NOMO-1 (cell line): ENCODE data around the gene KLK10.

Experiments used
- DNase-seq, 2 experiments: peaks; one replicate each; lab custom pipeline; 2025; ENCODE audit not compliant: unreplicated experiment in 2 of 2; lab: John Stamatoyannopoulos, UW

Gene KLK10, protein sequence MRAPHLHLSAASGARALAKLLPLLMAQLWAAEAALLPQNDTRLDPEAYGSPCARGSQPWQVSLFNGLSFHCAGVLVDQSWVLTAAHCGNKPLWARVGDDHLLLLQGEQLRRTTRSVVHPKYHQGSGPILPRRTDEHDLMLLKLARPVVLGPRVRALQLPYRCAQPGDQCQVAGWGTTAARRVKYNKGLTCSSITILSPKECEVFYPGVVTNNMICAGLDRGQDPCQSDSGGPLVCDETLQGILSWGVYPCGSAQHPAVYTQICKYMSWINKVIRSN

DNA sequence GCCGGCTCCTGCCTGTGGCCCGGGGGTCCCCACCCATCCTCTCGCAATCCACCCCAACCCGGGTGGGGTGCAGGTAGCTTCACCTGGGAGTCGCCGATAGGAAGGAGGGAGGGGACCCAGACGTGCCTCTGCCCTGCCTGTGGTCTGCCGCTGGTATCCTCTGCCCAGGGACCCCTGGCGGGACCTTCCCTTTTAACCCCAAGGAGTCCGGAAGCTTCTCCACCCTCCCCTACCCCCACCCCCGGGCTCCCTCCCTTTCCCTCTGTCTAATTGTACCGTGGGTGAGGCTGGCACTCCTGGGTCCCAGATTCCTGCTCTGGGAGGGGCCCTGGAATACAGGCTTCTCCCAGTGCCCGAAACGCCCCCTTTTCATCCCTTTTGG, at the start of gene KLK10:
TSS of gene KLK10 (minus strand) at position 166 of the 382 bp plus-strand sequence. CDS start 579 bp downstream, outside the sequence.
- no peak for DNase-seq

DNA sequence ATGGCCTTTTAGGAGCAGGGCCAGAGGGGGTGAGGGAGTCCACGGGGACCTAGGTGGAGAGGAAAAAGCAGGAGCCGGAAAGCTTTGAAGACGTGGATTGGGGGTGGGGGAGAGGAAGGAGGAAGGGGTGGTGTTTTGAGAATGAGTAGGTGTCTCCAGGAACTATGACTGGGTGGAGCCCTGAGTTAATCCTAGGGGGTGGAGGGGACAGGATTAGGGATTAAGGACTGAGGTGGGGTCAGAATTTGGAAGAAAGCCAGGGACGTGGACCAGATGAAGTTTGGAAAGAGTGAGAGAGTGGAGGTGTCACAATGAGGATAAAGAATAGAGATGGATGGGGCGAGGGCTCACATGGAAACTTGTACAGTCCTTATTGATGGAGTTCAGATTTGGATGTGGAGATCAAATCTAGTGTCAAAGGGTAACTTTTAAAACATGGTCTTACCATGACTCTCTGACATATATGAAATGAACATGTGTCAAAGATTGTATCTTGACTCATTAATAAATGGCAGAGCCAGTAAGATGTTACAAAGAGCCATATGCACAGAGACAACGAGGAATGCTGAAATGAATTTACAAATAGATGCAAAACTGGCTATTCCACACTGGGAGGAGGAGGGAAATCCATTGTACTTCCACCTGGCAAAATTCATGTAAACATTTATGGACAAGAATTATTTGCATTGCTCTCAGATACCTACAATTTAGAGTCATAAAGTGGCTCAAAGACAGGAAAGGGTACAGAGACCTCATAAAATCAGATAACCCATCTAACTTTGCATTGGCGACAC, 47.1 kb upstream of the KLK10 start:
- DNase-seq, result no peak

DNA sequence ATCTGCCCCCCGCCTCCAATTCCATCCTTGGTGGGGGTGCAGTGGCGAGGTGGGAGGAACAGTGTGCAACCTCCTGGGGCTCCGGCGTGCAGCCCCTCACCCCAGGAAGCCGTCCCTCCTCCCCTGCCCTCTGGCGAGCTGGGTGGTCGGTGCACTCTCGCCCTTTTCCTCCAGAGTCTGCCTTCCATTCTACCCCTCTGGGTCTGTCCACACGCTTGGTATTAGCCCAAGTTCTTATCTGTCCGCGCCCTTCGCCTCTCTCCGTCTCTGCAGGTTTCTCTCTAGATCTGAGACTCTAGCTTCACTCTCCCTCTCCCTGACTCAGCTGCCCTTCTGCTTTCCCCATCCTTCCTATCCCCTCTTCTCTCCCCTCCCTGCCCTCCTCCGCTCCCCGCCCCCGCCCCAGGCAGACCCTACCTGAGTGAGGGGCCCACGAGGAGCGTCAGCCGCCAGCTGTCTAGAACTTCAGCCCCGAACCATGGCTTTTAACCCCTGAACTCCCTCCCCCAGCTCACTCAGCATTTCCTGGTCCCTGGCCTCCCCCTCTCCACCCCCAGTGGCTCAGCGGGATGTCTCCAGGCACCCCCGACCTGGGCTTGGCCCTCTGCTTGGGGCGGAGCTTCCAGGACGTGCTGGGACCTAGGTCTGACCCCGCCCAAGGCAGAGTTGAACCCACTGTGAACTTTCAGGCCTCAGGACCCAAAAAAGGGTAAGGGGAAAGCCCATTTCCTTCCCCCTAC, 45.9 kb upstream of the KLK10 start:
- DNase-seq, result no peak

DNA sequence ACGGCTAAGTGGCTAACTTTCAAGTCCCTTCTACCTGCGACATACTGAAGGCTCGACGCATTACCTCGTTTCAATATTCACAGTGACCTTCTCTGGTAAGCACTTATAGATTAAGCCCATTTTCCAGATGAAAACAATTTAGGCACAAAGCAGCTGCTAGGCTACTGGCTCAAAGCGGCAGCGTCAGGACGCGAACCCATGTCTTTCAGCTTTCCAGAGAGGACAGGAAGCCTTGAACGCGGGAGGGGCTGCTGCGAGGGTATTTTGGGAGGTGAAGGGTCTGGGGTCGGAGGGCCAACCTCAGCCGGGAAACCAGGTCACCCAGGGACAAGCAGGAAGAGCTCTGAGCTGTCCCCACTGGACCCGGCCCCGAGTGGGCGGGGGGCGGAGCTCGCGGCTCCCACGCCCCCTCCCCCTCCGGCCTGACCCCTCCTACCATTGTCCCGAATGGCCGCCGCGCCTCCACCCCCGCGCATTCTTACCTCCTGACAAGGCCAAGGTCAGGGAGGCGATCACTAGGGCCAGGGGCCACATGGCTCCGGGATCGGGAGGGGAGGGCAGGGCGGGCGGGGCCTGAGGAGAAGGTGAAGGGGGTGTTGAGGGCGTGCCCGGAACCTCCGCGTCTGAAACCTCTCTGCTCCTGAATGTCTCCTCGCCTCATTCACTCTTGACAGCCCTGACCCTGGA, 45.2 kb upstream of the KLK10 start, which contains the start of gene KLK13:
TSS of gene KLK13 (minus strand) at position 559 of the 687 bp plus-strand sequence. CDS start at position 534, 25 bp downstream.
- peak in 1 of 2 experiments; percentile 19 for DNase-seq

DNA sequence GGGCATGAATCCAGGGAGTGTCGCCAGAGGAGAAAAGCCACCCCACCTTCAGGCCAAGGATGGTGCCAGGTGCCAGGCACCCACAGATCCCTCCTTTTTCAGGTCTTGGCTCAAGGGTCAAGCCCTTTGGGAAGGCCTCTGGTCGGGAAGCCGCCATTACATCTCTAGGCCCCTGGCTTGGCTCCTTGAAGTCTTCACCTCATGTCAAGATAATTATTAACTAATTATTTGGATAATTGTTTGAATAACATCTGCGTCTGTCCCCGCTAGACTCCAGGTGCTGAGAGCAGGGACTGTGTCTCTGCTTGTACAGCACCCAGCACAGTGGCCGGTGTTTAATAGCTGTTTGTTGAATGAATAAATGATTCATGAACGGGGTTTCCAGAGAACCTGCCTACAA, 44.2 kb upstream of the KLK10 start:
- no peak for DNase-seq

DNA sequence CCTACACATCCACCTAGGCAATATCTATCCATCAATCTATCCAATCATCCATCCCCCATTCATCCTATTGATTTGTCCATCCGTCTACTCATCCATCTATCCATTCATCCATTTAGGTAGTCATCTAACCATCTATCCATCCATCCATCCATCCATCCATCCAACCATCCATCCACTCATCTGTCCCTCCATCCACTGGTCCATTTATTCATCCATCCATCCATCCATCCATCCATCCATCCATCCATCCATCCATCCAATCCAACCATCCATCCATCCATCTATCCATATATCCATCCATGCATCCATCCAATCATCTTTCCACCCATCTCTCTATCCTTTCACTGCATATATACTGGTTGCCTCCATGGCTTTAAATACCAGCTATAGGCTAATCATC, 41.5 kb upstream of the KLK10 start:
- no peak for DNase-seq

DNA sequence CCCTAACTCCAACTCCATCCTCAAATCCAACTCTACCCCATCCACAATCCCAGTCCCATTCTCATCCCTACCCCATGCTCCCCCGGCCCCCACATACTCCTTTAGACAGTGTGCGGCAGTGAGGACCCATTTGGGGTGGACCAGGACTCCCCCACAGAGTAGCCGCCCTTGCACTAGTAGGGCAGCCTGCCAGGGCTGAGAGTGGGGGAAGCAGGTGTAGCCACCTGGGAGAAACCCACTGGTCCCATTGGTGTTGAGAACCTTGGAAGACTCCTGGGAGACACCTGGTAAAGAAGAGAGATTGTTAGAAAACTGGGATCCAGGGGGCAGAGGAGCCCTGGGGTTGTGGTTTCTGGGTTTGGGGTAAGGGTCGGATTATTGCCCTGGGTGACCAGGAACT, 40.8 kb upstream of the KLK10 start:
- DNase-seq, result no peak

DNA sequence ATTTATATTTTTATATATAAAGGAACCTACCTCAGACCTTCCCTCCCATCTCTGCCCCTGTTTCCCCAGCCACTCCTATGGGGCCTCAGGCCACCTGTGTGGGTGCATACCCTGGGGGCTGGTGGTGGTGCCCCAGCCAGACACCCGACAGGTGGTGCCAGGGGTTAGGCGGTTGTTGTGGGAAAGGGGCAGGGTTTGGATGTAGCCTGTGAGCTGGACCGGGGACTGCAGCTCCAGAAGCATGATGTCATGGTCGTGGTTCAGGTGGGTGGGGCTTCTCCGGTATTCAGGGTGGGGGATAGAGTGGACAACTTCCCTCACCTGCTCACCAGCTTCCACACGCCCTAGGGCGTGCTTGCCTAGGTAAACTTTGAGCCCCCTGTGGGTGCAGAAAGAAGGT, 40.2 kb upstream of the KLK10 start:
- no peak for DNase-seq

DNA sequence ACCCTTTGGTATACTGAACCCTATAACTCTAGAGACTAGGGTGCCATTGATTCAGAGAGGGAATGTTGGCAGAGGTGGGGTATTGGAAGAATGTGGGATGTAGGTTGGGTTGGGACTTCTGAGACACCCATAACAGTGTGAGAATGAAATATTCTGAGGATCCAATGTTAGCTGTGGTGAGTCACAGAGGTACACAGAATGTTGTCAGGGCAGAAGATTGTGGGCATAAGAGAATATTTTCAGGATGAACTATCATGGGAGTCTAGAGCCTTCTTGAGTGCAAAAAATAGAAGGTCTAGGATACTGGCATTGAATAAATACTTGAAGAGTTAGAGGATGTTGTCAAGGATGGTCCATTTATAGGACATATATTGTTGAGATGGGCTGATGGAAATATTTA, 36.4 kb upstream of the KLK10 start:
- no peak for DNase-seq

DNA sequence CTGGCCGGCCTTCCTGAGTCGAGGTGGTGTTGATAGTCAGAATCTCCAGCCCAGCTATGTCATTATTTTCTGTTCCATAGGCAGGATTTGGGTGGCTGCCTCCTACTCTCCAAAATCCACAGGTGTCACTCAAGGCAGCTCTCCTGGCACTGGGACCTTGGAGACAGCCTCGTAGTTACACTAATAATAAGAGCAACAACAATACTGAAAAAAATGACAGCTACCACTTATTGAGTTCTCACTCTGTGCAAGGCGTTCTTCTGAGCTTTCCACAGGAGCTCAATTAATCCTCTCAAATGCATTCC, 27.5 kb upstream of the KLK10 start:
- DNase-seq, result no peak

DNA sequence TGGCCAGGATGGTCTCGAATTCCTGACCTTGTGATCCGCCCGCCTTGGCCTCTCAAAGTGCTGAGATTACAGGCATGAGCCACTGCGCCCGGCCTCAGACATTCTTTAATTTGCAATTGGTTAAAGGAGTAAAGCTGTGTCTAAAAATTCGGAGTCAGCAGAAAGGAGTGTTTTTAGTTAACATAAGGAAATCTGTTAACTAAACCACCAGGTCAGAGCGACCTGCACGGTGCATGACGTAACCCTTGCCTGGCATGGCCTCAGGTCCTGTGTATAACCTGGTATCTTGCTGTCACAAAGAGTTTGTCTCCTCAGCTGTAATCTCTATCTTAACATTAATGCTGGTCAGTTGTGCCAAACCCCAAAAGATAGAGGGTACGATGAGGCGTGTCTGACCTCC, 24.8 kb upstream of the KLK10 start:
- DNase-seq, result no peak

DNA sequence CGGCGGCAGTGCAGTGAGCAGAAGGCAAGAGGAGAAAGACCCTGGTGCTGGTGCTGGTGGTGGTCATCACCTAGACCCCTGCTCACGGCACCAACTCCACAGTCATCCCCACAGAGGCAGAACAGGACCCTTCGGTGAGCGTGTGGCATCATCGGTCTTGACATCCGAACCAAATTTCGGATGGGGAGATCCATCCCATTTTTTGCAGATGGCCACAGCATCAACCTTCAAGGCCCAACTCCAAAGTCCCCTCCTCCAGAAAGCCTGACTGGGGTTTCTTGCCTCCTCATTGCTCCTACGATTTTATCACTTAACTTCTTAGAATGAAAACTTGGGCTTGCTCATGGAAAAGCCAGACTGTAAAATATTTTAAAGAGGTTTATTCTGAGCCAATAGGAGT, 24.0 kb upstream of the KLK10 start:
- no peak for DNase-seq

DNA sequence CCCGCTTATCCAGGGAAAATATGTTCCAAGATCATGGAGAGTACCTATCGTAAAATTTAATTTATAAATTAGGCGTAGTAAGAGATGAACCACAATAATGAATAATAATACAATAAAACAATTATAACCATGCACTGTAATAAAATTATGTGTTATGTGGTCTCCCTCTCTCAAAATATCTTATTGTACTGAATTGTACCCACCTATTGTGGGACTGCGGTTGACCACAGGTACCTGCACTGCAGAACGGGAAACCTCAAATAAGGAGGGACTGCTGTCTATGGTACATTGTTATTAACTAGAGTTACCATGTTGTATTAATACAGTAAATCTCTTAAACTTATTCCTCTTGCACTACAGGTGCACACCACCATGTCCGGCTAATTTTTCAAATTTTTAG, 20.6 kb upstream of the KLK10 start:
- no peak for DNase-seq

DNA sequence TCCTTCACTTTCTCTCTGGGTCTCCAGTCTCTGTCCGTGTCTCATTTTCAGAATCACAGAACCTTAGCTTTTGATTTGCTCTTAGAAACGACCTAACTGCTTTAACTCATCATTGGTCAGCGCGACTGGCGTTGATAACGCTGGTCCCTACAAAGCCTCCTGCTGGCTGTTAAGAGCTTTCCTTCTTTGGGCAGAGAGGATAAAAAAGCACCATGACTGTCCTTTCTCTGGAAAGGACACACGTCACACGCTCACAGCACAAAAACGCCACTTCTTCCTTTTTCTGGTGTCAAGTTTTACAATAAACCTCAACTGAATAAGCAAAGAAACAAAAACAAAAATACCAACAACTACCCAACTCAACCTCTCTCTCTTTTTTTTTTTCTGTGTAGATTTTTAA, 17.0 kb upstream of the KLK10 start:
- no peak for DNase-seq

DNA sequence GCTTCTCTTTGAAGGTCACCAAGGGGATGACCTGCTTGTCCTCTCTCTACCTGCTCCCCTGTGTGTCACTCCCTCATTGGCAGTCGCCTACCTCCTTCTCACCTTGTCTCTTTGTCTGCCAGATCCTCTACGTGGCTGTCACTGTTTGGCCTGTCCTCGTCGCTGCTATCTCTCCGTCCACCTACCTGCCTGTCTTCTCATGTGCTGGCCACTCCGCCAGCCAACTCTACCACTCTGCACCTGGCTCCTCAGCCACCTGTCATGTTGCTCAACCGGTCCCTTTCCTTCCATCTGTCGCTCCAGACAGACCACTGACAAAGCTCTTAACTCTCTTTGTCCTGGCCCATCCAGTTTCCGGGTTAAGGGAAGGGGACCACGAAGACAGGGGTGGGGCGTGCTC, 15.2 kb upstream of the KLK10 start, which contains the start of gene KLK12:
TSS of gene KLK12 (minus strand) at position 299 of the 400 bp plus-strand sequence. CDS start 381 bp downstream, outside the sequence.
- no peak for DNase-seq

DNA sequence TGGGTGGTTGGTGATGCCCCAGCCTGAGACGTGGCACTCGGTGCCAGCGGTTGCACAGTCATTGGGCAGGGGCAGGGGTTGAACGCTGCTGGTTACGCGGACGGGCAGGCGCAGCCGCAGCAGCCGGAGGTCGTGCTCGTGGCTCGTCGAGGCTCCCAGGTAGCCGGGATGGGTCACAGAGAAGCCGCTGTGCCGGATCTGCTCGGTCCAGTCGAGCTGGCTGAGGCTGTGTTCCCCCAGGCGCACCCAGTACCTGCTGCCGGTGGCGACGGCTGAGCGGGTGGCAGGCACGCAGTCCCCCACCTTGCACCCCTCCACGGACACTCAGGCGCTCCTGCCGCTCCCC, 12.3 kb upstream of the KLK10 start:
- DNase-seq, result no peak

DNA sequence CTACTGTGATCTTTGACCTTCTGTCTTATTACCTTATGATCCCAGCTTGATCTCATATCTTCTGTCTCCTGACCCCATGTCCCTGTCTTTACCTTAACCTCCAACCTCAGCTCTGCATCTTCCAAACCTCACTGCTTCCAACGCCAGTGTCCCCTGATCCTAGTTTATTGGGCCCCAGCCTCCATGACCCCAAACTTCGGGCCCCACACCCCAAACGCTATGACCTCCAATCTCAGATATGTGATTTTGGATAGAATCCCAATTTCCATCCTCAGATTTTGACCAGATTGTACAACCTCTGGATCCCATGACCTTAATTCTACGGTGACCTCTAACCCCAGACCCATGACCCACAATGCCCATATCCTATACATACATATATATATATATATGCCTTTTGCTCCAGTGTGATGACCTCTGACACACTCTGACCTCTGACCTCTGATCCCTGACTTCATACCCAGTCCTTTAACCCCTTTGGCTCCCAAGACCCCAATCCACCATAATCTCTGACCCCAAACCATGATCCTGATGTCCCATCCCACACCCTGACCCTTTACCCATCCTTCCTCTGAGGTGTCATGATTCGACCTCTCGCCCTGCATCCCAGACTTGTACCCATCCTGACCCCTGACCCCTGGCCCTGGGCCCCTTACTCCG, 11.8 kb upstream of the KLK10 start:
- no peak for DNase-seq

DNA sequence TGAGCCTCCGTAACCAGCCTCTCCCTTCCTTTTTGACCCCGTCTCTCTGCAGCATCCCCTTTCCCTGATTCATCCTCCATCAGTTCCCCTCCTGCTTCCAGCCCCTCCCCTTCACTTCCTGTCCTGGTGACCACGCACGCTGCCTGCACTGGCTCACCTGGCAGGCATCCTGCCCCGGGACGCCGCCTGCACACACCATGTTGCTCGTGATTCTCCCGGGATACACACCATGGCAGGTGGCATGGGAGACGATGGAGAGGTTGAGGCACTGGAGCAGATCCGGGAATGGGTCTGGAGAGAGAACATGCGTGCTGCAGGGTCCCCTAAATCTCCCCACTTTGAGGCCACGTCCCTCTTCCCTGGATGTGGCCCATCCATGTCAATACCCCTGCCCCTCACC, 11.1 kb upstream of the KLK10 start:
- DNase-seq, result no peak

DNA sequence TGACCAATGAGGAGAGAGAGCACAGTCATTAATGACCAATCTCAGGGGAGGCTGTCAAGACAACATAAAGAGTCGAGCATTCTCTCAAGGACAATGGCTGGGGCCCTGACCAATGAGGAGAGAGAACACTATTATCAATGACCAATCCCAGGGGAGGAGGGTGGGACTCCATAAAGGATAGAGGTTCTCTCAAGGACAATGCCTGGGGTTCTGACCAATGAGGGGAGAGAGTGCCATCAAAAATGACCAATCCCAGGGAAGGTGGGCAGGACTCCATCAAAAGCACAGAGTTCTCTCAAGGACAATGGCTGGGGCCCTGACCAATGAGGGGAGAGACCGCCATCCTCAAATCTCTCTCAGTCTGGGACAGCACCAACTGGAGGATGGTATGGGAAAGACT, 10.2 kb upstream of the KLK10 start:
- DNase-seq, result no peak

DNA sequence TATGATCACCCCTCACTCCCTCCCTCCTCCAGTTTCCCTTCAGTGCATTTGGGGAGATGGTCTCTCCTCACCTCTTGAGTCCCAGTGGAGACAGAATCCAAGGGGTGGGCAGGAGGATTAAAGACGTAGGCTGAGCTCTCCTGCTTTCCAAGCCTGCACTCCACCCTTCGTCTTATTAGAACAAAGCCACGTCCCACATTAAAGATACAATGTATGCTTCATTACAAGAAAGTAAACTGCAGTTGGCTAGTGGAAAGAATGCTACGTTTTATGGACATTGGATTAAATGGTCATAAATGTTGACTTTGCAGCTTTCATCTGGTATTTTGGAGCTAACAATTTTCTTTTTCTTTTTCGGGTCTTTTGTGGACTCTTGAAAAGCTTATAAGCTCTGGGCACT, 8.4 kb upstream of the KLK10 start:
- no peak for DNase-seq
